K562 (cell line): Measurements from ENCODE around the gene BNIPL. TPM values are rescaled to one million over a fixed set of nuclear protein-coding genes. Genes with fewer than 3 reads are reported as not detected.

Experiments
- ARNT ChIP-seq, 2 experiments: fragments of 450-650 bp; IDR thresholded peaks; 2 replicates each; pipeline ENCODE4 v1.6.1; 2016; ENCODE audit warnings: mild to moderate bottlenecking in 1 of 2
- C11orf30 ChIP-seq: fragments of 450-650 bp; IDR thresholded peaks from 2 replicates; pipeline ENCODE4 v1.6.1; 2016; ENCODE audit warnings: low read depth, mild to moderate bottlenecking
- CTCF ChIP-seq, 3 experiments: IDR thresholded peaks in 2 of 3; conservative IDR thresholded peaks in 1 of 3; 2 replicates each; pipeline ENCODE4 v1.5.1; 2011 to 2012; ENCODE audit warnings: low read length in 3 of 3, mild to moderate bottlenecking in 3 of 3, control low read depth in 2 of 3, improper control_type of control experiment in 1 of 3, inconsistent platforms in 1 of 3, low read depth in 1 of 3, mixed read lengths in 1 of 3, moderate library complexity in 1 of 3; ENCODE audit not compliant: insufficient read depth in 2 of 3
- DPF2 ChIP-seq: fragments of 450-650 bp; IDR thresholded peaks from 2 replicates; pipeline ENCODE4 v1.6.1; 2016
- POLR3G ChIP-seq: IDR thresholded peaks from 2 replicates; pipeline ENCODE4 v1.6.1; 2011; ENCODE audit not compliant: insufficient read length, insufficient replicate concordance; ENCODE audit errors: extremely low read depth
- PRPF4 ChIP-seq: fragments of 200-400 bp; formaldehyde crosslinking; IDR thresholded peaks from one replicate; pipeline ENCODE4 v1.6.1; 2017; ENCODE audit warnings: low read length, low read depth, mild to moderate bottlenecking; ENCODE audit not compliant: insufficient read depth, poor library complexity, severe bottlenecking
- SOX6 ChIP-seq: fragments of 450-650 bp; IDR thresholded peaks from 2 replicates; pipeline ENCODE4 v1.6.1; 2014; ENCODE audit warnings: mild to moderate bottlenecking
- SRF ChIP-seq, 2 experiments: fragments of 250-450, 450-650 bp in 1 of 2; sonication (Bioruptor Pico) in 1 of 2; sonication (generic) in 1 of 2; formaldehyde crosslinking; IDR thresholded peaks; 2 replicates each; pipeline versions ENCODE4 v1.5.0 to v1.5.1; 2020 to 2022; ENCODE audit warnings: mild to moderate bottlenecking in 1 of 2, missing genetic modification reagents in 1 of 2
- TAF1 ChIP-seq: IDR thresholded peaks from 2 replicates; pipeline ENCODE4 v1.6.1; 2011; ENCODE audit warnings: mild to moderate bottlenecking, low read length, moderate library complexity; ENCODE audit not compliant: insufficient read depth, control insufficient read depth, severe bottlenecking; ENCODE audit errors: extremely low read depth
- TARDBP ChIP-seq: fragments of 450-650 bp; IDR thresholded peaks from 2 replicates; pipeline ENCODE4 v1.6.1; 2016
- YY1 ChIP-seq, 3 experiments: IDR thresholded peaks; 2 replicates each; pipeline ENCODE4 v1.6.1; 2011; ENCODE audit warnings: low read length in 2 of 3, mild to moderate bottlenecking in 2 of 3, moderate library complexity in 2 of 3, borderline replicate concordance in 1 of 3, control low read depth in 1 of 3, low read depth in 1 of 3; ENCODE audit not compliant: insufficient read depth in 3 of 3, insufficient replicate concordance in 2 of 3, control insufficient read depth in 1 of 3, insufficient read length in 1 of 3; ENCODE audit errors: extremely low read depth in 1 of 3
- ZBED1 ChIP-seq: IDR thresholded peaks from 2 replicates; pipeline ENCODE4 v1.6.1; 2014
- ZNF217 ChIP-seq: sonication (generic); formaldehyde crosslinking; IDR thresholded peaks from 2 replicates; pipeline ENCODE4 v1.8.0; 2022; ENCODE audit warnings: mild to moderate bottlenecking, missing genetic modification reagents
- ZNF384 ChIP-seq: IDR thresholded peaks from 2 replicates; pipeline ENCODE4 v1.6.1; 2012; ENCODE audit warnings: low read depth, low read length, improper control_type of control experiment
- polyA plus RNA-seq, 8 experiments: library from polyadenylated mRNA; depleted of rRNA in 4 of 8; stranded (reverse) in 5 of 8; unstranded in 3 of 8; fragments of >200 nt; fragmentation: Nextera tagmentation in 2 of 8; fragmentation: Illumina TruSeq in 1 of 8; extraction: Ambion mirVana in 2 of 8; extraction: Trizol in 1 of 8; gene quantifications; 2 replicates each; pipeline versions ENCODE4 v1.2.1 to v1.2.3, GENCODE V29; 2011 to 2014; ENCODE audit warnings: inconsistent platforms in 1 of 8, missing spikeins in 1 of 8
- total RNA-seq, 7 experiments: library from RNA; depleted of rRNA in 6 of 7; stranded (reverse); fragments of >200 nt in 6 of 7; fragmentation: Illumina TruSeq in 2 of 7; extraction: Trizol in 2 of 7; gene quantifications; 2 replicates each; pipeline versions ENCODE4 v1.2.1 to v1.2.3, GENCODE V29; 2011 to 2021; ENCODE audit warnings: low replicate concordance in 1 of 7
- TF ChIP-seq, protein P1 (sequence below), 2 experiments: fragments of 200-800 bp in 1 of 2; sonication (Bioruptor generic) in 1 of 2; sonication (generic) in 1 of 2; formaldehyde crosslinking in 1 of 2; IDR thresholded peaks in 1 of 2; conservative IDR thresholded peaks in 1 of 2; 2 replicates each; pipeline versions ENCODE4 v1.5.0 to v1.6.1; 2016 to 2020; ENCODE audit warnings: missing compliant biosample characterization in 1 of 2, missing genetic modification characterization in 1 of 2, missing genetic modification reagents in 1 of 2

BNIPL gene
- total and polyA plus RNA-seq, 9 of the 15 experiments (the other 6 are each of a cell fraction or from before 2014, with no cell fraction given) = 0.08 to 1.4 (median 0.68) TPM

DNA sequence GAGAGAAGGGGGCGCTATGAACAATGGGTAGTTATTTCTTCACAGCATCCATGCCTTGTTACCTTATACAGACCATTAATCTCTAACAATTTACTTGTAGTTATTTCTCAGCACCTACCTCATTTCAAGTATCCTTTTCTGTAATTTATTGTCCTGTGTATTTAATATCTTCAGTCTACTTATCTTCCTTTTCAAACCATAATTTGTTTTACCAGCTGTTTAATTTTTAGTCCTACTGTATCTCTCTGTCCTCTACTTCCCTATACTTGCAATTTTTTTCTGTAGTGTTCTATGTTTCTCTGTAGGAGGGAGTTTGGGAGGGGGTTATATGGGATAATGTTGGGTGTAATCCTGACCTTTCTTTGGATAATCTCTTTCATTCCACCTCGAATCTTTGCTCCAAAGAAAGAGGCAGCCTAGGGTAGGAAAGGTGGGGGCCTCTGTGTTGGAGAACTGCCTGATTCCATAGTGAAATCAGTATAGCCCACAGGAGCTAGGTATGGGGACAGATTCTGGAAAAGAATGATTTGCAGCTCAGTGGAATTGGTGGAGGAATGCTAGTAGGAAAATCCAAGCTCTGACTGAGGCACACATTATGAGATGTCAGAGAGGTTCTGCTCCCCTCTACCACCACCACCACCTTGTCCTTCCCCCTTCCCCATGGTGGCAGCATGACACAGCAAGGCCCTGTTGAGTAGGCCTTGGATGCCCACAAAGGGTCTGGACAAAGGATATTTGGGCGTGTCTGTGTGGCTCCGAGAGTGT lies 24.5 kb downstream of the BNIPL start (continued):
- TF ChIP-seq, protein P1, sequence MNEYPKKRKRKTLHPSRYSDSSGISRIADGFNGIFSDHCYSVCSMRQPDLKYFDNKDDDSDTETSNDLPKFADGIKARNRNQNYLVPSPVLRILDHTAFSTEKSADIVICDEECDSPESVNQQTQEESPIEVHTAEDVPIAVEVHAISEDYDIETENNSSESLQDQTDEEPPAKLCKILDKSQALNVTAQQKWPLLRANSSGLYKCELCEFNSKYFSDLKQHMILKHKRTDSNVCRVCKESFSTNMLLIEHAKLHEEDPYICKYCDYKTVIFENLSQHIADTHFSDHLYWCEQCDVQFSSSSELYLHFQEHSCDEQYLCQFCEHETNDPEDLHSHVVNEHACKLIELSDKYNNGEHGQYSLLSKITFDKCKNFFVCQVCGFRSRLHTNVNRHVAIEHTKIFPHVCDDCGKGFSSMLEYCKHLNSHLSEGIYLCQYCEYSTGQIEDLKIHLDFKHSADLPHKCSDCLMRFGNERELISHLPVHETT (CRISPR knock-in tag; conservative IDR thresholded peaks at IDR 0.05 in 1 of 2, IDR thresholded peaks at IDR 0.05 in 1 of 2) = no peak
- TF ChIP-seq TARDBP = no peak
- TF ChIP-seq ZBED1 = no peak
- no peak for TF ChIP-seq ZNF217 (CRISPR knock-in tag)
- peak; percentile 57 for TF ChIP-seq C11orf30
- 0 out of 4 replicates have a peak, but pooled peaks of 1 of the 2 experiments have one; percentile 18 for TF ChIP-seq ARNT (IDR thresholded peaks at IDR 0.05)
- peak; percentile 12 for TF ChIP-seq TAF1
- no peak for TF ChIP-seq ZNF384
- no peak for TF ChIP-seq POLR3G
- 0 out of 6 replicates have a peak, but pooled peaks of 1 of the 3 experiments have one; percentile 12 for TF ChIP-seq CTCF (IDR thresholded peaks at IDR 0.05 in 2 of 3, conservative IDR thresholded peaks at IDR 0.05 in 1 of 3; ENCODE audit: insufficient read depth in 2 of 3, low read depth in 1 of 3, low read length in 3 of 3)
- peak; percentile 38; the same call in 1 of the 2 replicates for TF ChIP-seq DPF2
- peak in 1 of 3 experiments; percentile 32 for TF ChIP-seq YY1 (IDR thresholded peaks at IDR 0.05; ENCODE audit: borderline replicate concordance in 1 of 3, control insufficient read depth in 1 of 3, extremely low read depth in 1 of 3, insufficient read depth in 3 of 3, insufficient read length in 1 of 3, insufficient replicate concordance in 2 of 3, low read depth in 1 of 3, low read length in 2 of 3)
- TF ChIP-seq SRF (CRISPR knock-in tag; IDR thresholded peaks at IDR 0.05) = no peak
- TF ChIP-seq SOX6 = peak; percentile 28; the same call in 1 of the 2 replicates
- TF ChIP-seq PRPF4 = no peak
- TF ChIP-seq, all 486 proteins: peak for 29
